Measurements from ENCODE around the gene SMIM7.
A peak's percentile ranks its signal among the peaks of the same experiment; 100 is the strongest.

The SMIM7 gene

GRCh38 chr19:16605115-16605514 is 54.8 kb downstream of the SMIM7 start:
- DNase-seq: no peak
- TF ChIP-seq GATA1 (IDR thresholded peaks at IDR 0.05; ENCODE audit: low read depth, low read length) (no peak), POLR2A (IDR thresholded peaks at IDR 0.05; ENCODE audit: low read length) (no peak)

GRCh38 chr19:16604615-16605014 is 55.3 kb downstream of the SMIM7 start:
- DNase-seq: peak in 1 of 2 experiments; percentile 22
- TF ChIP-seq GATA1 (IDR thresholded peaks at IDR 0.05; ENCODE audit: low read depth, low read length) (no peak), POLR2A (IDR thresholded peaks at IDR 0.05; ENCODE audit: low read length) (no peak)

GRCh38 chr19:16603090-16603489 is 56.9 kb downstream of the SMIM7 start:
- TF ChIP-seq GATA1 (IDR thresholded peaks at IDR 0.05; ENCODE audit: low read depth, low read length) (no peak), POLR2A (IDR thresholded peaks at IDR 0.05; ENCODE audit: low read length) (no peak)
- no peak for DNase-seq

- DNase-seq: no peak
- TF ChIP-seq POLR2A (IDR thresholded peaks at IDR 0.05; ENCODE audit: low read length) (no peak), GATA1 (IDR thresholded peaks at IDR 0.05; ENCODE audit: low read depth, low read length) (no peak)
Observed at GRCh38 chr19:16601378-16602052, 58.4 kb downstream of the SMIM7 start.

- no peak for TF ChIP-seq GATA1 (IDR thresholded peaks at IDR 0.05; ENCODE audit: low read depth, low read length)
- TF ChIP-seq POLR2A (IDR thresholded peaks at IDR 0.05; ENCODE audit: low read length): no peak
- DNase-seq: no peak
Observed at GRCh38 chr19:16600824-16601223, 59.1 kb downstream of the SMIM7 start.

GRCh38 chr19:16599655-16600346 is 60.1 kb downstream of the SMIM7 start:
- TF ChIP-seq GATA1 (IDR thresholded peaks at IDR 0.05; ENCODE audit: low read depth, low read length): no peak
- no peak for TF ChIP-seq POLR2A (IDR thresholded peaks at IDR 0.05; ENCODE audit: low read length)
- no peak for DNase-seq

GRCh38 chr19:16598848-16599247 is 61.1 kb downstream of the SMIM7 start:
- no peak for DNase-seq
- TF ChIP-seq GATA1 (IDR thresholded peaks at IDR 0.05; ENCODE audit: low read depth, low read length): no peak
- TF ChIP-seq POLR2A (IDR thresholded peaks at IDR 0.05; ENCODE audit: low read length): no peak

GRCh38 chr19:16596399-16596798 is 63.5 kb downstream of the SMIM7 start:
- no peak for DNase-seq
- TF ChIP-seq POLR2A (IDR thresholded peaks at IDR 0.05; ENCODE audit: low read length): no peak
- TF ChIP-seq GATA1 (IDR thresholded peaks at IDR 0.05; ENCODE audit: low read depth, low read length): no peak
